GM21360 (cell line): Measurements from ENCODE around the gene RNF128.

Experiments used
- ATAC-seq: cut with Tn5 transposase; IDR thresholded peaks from one replicate; pipeline ENCODE4 v1.9.1; 2021; ENCODE audit warnings: mild to moderate bottlenecking, moderate library complexity; ENCODE audit not compliant: unreplicated experiment

RNF128 gene, protein sequence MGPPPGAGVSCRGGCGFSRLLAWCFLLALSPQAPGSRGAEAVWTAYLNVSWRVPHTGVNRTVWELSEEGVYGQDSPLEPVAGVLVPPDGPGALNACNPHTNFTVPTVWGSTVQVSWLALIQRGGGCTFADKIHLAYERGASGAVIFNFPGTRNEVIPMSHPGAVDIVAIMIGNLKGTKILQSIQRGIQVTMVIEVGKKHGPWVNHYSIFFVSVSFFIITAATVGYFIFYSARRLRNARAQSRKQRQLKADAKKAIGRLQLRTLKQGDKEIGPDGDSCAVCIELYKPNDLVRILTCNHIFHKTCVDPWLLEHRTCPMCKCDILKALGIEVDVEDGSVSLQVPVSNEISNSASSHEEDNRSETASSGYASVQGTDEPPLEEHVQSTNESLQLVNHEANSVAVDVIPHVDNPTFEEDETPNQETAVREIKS

DNA sequence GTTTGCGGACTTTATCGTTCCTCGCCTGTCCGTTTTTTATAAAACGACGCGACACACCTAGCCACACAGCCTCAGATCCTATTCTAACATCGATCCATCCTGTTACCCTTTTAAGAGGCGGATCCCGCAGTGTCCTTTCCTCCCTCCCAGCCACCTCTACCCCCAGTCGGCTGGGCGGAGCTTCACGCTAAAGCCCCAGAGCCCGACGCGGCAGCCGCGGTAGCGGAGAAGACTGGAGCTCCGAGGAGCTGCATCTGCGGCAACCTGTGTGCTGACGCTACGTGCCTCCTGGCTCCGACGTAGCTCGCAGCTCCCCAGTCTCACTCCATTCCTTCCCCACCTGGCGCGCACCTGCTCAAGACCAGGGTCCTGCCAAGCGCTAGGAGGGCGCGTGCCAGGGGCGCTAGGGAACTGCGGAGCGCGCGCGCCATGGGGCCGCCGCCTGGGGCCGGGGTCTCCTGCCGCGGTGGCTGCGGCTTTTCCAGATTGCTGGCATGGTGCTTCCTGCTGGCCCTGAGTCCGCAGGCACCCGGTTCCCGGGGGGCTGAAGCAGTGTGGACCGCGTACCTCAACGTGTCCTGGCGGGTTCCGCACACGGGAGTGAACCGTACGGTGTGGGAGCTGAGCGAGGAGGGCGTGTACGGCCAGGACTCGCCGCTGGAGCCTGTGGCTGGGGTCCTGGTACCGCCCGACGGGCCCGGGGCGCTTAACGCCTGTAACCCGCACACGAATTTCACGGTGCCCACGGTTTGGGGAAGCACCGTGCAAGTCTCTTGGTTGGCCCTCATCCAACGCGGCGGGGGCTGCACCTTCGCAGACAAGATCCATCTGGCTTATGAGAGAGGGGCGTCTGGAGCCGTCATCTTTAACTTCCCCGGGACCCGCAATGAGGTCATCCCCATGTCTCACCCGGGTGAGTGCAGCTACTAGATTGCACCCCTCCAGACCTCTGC lies at the start of gene RNF128:
Gene RNF128 (plus strand): TSS at position 217 of the 953 bp plus-strand sequence. CDS start 213 bp downstream, at position 430.
- ATAC-seq: peak; percentile 72

DNA sequence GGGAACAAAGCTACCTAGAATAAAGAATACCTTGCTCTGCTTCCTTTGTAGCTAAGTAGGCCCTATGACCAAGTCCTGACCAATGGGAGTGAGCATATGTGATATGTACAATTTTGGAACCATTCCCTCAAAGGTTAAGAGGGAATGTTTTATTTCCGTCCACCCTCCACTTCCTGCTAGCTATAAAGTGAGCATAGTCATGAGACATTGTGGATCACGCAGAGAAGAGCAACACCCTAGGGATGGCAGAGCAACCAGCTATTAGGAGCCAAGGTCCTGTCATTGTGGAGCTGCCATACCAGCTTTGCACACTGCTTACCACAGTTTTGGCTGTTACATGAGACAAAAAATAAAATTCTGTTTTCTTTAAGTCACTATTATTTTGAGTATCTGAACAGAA lies 45.8 kb upstream of the RNF128 start:
- no peak for ATAC-seq

DNA sequence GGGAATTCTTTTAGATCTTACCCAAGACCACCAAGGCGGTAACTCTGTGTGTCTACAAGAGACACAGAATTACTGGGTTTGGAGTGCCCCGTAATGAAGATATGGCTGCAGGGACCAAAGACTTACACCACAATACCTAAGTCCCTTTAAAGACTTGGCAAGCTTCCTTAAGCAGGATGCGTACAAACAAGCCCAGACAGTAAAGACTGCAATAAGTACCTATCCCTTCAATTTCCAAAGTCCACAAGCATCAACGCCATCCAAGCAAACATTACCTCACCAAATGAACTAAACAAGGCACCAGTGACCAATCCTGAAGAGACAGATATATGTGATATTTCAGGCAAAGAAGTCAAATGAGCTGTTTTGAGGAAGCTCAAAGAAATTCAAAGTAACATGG lies 42.3 kb upstream of the RNF128 start:
- ATAC-seq: no peak

DNA sequence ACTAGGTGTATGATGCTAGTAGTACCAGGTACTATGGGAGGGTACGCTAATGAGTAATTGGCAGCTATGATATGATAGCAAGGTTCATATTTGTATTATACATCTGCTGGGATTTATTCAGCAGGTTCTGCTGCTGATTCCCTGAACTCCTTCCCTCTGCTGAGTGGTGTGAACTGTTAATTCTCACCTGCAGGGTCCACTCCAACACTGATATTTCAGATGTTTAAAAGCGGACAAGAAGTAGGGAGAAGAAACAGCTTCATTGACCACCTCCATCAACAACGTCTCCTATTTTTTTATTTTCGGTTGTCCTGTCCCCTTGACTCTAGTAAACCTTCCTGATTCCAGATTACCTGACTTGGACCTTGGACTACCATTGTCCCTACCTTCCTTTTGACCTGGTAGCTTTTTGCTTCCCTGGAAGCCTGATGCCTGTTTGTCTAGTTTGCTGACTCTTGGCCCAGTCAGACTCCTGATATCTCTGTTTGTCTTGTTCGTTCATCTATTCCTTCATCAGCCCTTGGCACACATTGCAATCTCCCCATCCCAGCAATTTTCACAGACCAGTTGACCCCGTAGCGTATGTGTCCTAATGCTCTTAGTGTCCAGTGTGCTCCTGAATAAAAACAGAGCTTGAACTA lies 34.0 kb upstream of the RNF128 start:
- ATAC-seq: no peak

DNA sequence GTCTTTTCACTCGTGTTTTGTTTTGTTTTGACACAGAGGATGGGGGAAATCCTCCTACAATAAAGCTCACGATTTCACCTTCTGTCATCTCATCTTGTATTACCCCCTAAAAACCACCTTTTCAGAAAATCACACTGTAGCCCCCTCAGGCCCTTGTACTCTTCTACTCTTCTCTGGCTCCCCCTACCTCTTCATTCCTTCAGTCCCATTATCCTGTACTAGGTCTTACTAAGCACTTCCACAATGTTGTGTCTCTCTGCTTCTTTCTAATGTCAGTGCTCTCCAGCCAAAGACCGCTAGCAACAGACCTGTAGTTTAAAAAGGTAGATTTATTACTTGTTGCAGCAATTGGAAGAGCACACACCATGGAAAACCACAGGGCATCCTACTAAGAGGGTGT lies 30.0 kb upstream of the RNF128 start:
- ATAC-seq: no peak

DNA sequence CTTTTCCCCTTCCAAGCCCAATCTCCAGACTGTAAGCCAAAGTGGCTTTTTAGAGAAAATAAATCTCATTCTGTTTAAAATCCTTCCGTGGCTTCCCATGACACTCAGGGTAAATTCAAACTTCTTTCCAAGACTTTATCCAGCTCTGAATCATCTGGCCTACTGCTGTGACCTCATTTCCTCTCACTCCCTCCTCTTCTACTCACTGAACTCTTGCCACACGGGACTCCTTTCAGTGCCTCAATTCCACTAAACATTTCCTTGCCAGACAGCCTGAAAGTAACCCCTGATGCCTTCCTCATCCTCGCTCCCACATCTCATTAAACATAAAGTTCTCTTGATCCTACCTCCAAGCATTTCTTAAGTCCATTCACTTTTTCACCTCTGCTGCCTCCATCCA lies 27.8 kb upstream of the RNF128 start:
- ATAC-seq: no peak

DNA sequence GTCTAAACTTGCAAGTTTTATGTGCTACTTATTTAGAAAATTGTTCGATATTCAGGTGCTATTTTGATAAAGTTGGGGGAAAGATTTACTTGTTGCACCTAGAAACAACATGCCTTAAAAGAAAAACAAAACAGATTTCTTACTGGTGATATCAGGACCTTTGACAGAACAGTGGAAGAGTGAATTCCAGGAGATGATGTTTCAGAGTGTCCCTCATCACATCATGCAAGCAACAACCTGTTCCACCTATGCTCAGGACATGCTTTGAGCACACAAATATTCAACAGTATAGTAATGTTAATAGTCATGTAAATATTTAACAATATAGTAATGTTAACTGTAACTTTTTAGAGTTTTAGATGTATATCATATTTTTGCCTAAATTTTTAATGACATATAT lies 23.9 kb upstream of the RNF128 start:
- no peak for ATAC-seq

DNA sequence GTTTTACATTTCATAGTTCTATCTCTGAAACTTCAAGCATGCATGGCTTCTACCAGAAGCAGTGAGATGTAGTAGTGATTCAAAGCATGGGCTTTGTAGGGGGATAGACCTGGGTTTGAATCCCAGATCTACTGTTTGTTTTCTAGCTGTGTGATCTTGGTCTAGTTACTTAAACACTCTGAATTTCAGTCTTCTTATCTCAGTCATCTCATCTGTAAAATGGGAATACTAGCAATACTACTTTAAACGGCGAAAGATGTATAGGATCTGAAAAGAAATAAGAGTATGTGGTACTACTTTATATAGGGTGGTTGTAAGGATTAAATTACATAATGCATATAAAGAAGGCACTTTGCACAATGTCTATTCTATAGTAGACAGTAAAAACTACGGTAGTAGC lies 20.0 kb upstream of the RNF128 start:
- no peak for ATAC-seq

DNA sequence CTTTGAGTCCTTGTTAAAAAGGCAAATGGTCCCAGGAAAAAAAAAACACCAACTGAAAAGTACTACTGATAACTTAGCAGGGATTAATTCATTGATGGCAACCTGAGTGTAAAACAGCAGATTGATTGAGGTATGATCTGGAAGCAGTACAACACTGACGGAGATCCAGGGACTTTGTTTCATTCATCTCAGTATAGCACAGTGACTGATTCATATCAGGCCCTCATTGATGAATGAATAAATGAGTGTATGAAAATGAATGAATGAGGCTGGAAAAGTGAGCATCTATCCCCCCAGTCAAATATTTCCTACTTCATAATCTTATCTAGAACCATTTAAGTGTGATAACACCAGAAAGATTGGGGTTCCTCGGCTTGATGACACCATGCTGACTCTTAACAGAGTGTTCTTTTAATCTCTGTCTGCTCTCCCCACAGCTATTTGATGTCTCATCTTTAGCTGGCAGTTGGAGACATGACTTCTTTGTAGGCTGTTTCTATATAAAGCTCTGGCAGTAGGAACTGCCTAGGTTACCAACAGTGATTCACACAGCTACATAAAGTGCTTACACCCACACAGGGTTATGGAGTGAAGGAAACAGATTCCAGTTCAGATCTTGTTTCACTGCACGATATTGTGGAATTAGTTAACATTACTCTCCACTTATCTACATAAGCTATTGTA lies 18.6 kb upstream of the RNF128 start:
- no peak for ATAC-seq

DNA sequence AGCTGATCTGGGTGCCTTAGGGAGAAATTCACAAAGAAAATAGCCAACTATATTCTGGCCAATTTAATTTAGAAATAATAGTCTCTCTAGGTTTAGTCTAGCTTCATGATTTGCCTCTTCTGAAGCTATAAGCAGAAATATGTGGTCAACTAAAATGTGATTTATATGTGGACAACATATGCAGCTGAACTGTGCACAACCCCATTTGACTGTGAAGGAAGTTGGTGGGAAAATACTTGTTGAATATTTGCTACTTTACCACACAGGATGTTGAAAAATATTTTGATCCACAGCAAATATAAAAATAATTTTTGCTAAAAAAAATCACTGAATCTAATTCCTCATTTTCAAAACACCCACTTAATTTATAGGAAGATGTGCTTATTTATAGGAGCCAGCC lies 15.7 kb upstream of the RNF128 start:
- ATAC-seq: no peak

DNA sequence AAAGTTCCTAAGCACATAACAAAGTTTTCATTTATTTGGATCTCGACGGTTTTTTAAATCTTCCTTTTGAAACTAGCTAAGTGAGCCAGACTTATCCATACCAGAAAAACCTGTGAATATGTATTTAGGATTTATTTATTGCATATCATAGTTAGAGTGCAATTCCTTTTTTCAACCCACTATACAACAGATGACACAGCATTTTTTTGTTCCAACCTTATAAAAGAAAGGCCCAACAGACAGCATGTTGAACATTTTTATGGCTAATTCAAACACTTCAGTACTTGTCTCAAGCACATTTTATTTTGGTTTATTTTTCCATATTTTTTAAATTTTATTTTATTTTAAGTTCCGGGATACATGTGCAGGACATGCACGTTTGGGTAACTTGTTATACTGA lies 15.1 kb upstream of the RNF128 start:
- no peak for ATAC-seq

DNA sequence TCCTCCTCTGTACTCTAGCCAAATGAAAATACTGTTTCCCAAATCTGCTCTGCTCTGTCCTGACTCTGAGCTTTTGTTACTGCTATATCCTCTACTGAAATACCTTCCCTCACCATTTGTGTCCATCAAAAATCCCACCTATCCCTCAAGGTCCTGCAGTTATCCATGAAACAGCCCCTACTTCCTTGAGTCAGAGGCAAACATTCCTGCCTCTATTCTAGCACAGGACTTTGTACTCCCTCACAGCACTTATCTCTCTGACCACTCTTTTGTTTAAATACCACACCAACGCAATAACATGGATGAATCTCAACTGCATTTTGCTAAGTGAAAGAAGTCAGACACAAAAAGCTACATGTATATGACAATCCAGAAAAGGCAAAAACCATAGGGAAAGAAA lies 10.5 kb upstream of the RNF128 start:
- ATAC-seq: no peak

DNA sequence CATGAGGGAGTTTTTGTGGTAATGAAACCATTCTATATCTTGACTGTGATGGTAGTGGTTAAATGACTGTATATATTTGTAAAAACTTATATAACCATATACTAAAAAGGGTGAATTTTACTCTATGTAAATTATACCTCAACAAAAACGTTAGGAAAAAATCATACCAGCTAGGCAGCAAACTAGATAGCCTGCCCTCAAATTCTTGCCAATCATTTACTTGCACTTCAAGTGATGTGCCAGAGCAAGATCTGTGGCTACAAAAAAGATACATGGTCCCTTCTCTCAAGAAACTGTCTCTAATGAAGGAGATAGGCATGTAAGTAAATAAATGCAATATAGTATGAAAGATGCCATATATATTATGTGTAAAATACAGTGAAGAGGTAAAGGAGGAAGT lies 10.0 kb upstream of the RNF128 start:
- ATAC-seq: no peak

DNA sequence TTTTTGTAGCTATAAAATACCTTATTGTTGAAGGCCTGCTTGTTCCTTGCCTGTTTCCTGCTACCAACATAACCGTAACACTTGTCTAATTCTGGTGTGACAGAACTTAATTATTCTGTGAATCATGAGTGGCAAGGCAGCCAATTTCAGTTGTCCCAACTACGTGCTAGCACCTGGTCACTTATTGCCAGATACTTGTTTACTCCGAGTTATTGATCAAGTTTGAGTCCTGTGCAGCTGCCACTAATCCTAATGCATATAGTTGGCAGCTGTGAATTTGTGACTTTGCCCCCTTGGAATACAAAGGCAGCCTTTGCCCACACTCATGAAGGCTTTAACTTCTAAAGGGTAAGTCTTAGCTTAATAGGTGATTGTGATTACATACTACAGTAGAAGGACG lies 7.8 kb upstream of the RNF128 start:
- no peak for ATAC-seq

DNA sequence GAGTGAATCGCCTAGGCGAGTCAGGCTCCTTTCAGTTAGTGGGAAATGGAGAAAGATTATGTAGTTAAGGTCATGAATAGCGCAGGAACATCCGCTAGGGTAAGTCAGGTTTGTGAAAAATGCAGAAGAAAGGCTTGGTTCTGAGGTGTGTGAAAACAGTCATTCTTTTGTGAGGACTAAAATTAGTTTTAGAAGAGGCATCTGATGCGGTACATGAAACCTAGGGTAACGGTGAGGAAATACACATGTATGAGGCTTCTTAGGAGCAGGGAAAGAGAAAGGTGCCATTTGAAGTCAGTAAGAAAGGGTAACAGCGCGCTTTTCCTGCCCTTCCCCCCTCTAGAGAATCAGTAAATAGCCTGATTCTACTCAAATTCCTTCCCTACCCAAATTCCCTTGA lies 570 bp upstream of the RNF128 start:
- ATAC-seq: no peak

DNA sequence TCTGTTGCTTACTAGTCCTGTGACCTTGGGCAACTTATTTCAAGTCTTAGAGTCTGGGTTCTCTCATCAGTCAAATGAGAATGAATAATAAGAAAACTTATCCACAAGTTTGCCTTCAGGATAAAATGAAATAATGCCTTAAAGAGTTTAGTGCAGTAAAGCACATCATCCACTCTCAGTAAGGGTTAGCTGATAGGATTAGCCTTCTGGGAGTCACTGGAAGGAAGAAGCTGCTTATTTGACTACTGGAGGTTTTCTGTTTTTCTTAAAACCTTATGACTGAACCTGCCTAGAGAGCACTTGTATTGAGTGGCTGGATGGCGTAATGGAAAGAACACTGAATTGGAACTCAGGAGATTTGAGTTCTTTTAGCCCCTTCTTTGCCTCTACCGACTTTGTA lies 1.8 kb downstream of the RNF128 start:
- no peak for ATAC-seq

DNA sequence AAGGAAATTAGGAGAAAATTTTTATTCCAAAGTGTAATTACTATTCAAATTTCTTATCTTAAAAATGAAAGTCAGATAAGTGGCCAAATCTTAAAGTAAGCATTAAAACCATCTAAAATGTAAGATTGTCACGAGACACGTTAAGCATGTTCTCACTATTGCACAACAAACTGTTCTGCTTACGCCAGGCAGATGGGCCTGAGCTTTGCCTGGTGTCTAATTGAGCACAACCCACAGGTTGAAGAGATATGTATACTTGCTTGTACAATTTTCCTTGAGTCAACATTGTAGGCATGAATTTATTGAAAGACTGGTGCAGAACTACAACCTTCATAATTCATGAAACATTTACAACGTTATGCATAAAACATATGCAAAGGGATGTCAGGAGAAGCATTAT lies 3.9 kb downstream of the RNF128 start:
- no peak for ATAC-seq

DNA sequence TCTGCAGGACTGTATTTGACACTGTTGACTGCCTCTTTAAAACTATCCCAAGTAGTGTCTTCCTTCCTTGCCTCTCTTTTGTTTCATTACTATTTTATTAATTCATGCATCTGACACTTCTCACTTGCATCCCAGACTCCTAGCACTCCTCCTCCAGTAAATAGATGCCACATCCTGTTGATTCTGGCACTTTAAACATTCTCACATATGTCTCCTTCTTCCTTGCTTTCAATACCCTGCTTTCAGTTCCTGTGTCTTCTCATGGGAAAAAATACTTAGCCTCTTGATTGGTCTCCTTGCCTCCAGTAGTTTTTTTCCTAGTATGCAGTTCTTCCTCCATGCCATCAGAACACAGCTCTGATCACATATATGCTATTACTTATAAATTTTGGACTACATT lies 5.1 kb downstream of the RNF128 start:
- ATAC-seq: no peak

DNA sequence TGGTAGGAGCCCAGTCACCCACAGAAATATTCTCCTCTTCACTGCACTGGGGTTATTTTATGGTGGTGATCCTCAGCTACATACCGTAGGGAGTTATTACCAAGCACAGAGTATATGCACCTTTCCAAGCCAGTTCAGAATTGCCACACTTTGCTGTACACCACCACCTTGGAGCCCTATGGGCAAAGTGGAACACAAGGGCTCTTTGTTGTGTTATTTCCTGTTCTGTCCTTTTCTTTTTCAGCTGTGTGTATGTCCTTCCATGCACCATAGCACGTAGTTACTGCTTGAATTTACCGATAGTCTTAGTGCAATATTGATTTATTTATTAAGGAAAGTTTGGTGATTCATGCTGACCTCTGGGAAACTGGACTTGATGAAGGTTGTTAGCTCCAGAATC lies 8.3 kb downstream of the RNF128 start:
- no peak for ATAC-seq

DNA sequence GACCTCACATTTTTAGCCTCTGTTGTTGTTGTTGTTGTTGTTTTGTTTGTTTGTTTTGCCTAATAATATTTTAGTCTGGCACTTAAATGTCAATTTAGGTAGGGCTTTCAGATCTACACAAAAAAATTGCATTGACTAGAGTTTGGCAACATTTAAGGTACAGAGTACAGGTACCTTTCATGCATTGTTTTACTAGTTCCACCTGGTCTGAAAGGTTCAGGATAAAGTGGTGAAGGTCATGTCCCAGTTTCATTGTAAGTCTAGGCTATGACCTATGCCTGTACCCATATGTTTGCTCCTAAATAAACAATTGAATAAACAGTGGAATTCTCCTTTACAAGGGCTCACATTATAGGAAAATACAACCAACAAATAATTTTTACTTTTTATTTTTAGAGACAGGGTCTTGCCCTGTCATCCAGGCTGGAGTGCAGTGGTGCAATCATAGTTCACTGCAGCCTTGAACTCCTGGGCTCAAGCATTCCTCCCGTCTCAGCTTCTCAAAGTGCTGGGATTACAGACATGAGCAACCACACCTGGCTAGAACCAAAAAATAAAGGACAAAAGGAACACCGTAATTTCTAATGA lies 13.8 kb downstream of the RNF128 start:
- ATAC-seq: no peak

DNA sequence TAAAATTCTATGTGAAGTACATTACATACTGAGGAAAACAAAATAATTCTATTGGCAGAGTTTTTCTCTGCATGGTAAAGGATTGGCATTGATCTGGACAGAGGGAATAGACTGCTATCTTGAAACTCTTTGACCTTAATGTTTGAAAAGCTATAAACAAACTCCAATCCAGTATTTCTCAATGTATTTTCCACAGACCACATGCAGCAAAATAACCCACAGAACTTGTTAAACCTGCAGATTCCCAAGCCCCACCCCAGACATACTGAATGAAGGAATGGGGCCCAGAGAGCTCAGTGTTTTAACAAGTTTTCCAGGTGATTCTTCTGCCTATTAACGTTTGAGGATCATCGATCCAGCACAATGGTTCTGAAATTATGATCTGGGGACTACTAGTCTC lies 15.7 kb downstream of the RNF128 start:
- ATAC-seq: no peak
